Inferior parietal cortex (tissue), 1 donor: ENCODE data around the gene BDNF.

ENCODE experiments used
- DNase-seq: peaks from one replicate; pipeline ENCODE4 v3.0.0-alpha.2; 2016; ENCODE audit errors: extremely low spot score

Gene BDNF

DNA sequence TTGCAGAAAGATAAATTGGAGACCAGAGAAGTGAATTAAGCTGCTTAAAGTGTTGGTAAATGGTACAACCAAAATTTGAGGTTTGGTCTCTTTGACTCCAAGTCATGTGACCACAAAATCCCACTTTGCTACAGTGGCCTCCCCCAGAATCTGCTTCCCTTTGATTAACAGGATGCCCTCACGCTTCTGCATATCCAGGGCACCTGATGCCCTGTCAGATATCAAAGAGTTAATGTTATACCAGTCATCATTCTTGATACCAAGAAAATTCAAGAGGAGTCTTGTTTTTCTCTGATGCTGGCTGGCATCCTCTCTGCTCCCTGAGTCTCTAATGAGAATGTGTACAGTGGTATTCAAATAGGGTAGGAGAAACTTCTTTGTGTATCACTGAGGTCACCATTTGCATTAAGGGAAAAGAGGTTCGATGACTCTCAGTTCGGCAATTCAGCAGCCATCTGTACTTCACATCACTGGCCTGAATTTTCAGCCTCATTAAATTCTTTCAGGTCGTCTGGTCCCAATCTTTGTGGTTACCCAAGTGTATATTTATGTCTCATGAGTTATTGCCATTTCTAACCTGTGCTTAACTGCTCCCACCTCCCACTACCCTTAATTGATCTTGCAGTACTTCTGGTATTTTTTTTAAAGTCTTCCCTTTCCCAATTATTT, 73.9 kb downstream of the BDNF start:
- DNase-seq: no peak

DNA sequence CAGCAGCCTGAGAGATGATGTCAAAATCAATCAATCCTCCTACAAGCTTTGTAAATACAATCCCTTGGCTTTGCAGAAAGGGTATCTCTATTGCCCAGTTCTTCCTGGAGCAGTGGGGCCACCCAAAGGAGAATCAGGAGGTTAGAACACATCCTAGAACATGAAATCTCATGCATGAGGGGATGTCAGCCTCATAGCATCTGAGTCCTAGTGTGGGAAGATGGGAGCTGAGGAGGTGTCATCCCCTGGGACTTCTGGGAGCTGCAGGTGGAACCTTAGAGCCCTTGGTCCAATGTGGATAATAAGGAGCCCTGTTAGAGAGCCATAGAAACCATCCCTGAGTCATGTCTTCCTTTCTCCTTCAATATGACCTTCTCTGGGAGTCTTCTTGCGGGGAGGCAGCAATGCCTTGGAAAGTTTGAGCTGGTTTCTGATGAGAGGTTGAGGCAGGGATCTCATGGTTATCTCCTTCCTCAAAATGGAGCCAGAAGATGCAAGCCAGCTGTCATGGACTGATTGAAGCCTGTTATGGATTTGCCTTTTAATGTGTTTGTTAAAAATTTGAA, 74.8 kb downstream of the BDNF start:
- DNase-seq: no peak

DNA sequence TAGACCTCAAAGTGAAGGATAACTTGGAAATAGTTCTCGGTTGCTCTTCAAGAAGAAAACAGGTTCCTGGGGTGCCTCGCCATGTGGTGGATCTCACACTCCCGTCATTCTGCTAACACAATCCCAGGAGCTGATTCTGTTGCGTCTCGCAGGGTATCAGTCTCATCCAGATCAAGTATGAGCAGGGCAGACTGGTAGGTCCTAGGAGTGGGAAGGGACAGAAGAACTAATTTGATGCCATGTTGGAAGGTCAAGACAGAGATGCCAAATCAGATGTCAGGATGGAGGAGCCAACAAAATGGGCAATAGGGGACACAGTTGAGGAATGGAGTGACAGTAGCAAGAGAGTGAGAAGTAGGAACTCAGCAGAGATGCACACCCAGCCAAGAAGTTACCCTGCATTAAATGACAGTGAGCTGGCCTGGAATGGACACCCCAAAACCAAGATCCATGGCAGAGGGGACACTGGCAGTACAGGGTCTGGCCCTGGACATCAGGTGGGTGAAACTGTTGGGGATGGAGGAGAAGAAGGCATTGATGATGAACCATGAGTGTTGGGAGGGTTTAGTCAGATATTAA, 76.2 kb downstream of the BDNF start:
- DNase-seq: no peak

DNA sequence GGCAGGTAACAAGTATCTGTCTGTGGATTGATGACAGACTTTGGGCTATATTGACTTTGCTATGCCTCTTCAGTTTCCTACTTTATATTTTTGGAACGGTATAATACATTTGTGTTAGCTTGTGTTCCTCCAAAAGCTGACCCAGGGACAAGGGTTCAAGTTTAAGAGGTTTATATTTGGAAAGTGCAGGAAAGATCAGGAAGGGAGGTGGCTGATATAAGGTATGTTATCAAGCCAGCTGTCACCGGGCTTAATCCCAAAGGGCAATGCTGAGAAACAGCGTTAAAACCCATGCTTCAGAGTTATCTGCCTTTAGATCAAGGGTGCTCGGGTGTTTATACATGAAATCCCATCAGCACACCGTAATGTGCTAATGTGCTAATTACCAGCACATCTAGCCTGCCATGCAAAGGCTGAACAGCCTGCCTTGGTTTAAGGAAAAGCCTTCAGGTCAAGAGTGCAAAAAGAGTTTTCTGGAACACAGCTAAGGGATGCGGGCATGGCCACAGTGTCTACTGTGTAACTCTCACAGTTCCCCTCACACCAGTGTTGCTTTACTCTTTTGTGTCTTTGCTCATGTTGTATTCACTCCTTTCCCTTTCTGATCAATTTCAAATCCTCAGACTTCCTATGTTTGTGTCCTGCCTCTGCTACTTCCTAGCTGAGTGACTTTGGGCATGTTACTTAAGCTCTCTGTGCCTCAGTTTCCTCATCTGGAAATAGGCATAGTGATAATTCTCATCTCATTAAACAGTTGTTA, 77.5 kb downstream of the BDNF start:
- no peak for DNase-seq

DNA sequence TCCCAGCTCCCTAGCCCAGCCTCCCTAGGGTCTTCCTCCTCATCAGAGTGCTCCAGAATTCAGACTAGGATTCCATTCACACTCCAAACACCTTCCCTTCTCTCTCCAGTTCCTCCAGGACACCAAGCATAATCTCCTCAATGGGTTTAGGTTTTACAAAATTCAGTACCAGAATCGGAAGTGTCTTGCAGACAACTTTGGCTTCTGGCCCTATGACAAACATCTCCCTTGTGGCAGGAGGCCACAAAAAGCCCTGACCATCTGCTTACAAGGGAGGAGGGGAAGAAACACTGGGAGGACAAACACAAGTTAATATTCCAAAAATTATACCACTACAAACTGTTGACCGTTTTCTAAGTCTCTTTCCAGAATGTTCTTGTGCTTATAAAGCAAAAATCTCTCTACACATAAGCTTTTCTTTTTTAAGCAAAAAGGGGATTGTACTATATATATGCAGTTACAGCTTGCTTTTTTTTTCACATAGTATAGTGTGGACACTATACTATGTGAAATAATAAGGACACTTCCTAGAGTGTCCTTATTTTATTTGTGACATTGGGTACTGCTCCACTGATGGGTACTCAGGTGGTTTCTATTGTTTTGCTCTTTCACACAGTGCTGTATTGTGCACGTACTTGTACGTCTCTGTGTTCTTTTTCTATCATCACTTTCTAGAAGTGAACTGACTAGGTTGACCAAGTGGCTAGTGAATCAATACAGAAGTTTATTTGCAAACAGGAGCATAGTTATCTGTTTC, 78.7 kb downstream of the BDNF start:
- DNase-seq: no peak

DNA sequence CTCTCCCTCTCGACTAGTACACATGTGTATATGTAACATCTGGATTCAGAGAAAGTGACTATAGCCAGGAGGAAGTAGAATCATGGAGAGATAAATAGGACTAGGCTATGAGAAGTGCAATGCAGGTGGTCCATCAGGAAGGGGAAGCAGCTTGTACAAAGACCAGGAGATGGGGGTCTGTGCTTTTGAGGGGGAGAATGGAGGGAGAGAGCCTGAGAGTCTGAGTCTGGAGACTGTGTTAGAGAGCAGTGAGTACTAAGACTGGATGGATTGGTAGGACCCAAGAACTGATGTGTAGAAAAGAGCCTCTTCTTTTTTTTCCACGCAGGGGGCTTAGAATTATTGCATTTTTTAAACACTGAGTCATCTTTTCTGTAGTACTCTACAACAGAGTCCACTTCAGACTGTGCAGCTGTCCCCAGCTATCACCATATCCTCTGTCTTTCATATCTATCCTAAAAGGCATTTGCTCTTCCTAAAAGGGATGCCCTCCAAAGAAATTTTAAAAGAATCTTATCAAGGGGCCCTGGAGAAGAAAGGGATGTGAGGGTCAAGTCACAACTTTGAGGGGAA, 80.4 kb downstream of the BDNF start:
- no peak for DNase-seq

DNA sequence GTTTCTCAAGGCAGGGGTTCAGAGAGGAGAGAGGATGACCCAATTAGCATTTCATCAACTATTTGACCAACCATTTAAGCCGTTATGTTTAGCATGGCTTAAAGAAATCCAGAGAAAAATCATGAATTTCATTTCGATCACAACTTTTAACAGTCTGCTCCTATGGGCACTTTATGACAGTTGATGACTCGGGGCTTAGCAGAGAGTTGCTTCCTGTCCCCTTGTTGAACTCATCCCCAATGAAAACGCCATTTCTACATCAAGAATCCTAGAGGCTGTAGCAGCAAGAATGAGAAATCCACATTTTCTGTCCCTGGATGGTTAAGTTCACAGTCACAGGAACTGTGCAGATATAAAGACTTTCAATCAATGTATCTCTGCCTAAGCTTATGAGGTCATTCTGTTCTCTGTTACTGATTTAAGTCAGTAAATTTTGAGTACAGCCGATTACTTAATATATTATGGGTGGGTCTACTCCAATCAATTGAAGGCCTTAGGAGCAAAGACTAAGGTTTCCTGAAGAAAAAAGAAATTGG, 81.1 kb downstream of the BDNF start:
- DNase-seq: no peak

DNA sequence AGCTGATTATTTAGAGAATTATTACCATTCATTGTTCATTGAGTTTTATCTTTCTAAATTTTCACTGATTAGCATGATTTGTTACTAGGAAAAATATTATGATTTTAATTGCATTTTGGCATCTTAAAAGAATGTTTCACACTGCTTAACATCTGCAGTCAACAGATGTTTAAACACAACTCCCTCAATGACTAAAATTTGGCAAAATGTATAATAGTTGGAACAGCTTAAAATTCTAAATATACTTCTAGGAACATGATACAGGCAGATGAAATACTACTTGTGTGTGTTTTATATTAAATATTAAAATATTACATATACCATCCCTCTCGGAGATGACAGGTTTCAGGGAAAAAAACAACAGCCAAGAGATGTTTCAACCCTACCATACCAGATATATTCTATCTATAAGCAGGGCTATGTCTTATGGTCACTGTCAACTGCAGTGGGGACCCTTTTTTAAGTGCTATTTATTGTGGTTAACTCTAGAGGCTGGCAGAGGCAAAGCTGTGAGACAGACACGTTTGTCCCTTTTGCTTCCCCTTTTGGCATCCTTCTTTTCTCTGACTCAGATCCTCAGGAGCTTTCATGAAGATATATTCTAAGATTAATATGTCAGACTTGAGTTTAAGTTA, 81.9 kb downstream of the BDNF start:
- DNase-seq: no peak

DNA sequence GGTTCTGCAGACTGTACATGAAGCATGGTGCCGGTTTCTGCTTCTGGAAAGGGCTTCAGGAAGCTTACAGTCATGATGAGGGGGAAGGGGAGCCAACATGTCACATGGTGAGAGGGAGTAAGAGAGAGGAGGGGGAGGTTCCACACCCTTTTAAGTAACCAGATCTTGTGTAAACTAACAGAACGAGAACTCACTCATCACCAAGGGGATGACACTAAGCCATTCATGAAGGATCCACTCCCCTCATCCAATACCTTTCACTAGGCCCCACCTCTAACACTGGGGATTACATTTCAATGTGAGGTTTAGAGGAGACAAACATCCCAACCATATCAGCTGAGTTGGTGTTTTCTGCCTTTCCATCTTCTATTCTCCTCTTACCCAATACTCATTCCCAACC, 83.5 kb downstream of the BDNF start:
- DNase-seq: no peak

DNA sequence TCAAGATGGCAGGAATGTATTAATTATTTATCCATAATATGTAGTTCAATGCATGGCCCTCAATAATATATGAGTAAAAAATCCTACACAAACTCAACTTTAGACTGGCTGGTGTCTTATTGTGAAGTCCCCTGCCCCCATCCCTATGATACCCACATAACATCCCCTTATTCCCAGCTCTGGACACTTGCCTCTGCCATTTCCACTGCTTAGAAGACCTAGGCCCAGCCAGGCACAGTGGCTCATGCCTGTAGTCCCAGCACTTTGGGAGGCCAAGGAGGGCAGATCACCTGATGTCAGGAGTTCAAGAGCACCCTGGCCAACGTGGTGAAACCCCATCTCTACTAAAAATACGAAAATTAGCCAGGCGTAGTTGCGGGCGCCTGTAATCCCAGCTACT, 84.4 kb downstream of the BDNF start:
- DNase-seq: no peak

DNA sequence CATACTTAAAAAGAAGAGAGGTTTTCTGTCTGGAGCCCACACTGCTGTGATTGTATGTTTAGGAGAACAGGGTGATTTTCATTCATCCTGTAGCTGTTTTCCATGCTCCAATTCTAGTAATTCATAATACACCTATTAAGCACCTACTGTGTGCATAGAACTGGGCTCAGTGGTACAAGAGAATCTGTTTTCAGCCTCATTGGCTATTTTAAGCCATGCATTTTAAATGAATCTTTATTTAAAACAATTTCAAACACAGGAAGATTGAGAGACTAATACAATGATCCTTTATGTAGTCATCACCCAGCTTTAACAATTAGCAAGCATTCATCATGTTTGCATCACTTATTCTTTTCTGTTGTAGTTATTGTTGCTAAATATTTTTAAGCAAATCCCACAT, 86.2 kb downstream of the BDNF start:
- no peak for DNase-seq

DNA sequence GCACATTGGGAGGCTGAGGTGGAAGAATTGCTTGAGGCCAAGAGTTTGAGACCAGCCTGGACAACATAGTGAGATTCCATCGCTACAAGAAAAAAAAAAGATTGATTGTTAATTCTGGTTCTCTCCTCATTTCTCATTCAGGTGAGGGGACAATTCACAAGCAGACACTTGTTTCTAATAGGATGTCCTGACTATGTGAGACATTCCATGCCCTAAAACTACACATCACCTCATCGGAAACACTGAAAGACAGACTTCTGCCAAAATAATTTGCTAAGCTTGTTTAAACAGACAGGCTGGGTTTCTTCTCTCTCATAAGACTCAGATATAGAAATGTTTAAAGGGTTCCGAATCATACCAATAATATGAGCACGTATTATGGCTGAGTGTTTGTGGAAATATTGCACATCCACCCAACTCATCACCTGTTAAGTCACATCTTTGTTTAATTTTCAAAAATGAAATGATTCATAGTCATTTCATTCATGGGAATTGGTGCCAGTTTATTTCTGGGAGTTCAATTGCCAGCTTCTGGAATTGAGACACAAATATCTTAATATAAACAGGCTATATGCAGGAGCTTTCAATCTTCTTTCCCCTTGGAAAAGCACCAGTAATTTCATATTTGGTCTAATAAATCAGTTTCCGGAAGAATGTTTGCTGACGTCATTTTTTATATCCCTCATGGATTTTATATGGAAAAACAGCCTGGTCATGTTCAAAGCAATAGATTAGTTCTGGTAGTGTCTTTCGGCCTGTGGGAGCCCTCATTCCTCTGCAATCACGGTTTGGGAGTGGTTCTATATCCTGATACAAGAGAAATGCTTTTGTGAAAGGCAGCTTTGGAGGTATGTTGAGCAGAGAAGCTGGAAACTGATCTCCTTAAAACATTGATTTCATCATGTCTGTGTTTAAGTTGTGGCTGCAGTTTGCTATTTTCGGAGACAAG, 87.0 kb downstream of the BDNF start:
- DNase-seq: no peak

DNA sequence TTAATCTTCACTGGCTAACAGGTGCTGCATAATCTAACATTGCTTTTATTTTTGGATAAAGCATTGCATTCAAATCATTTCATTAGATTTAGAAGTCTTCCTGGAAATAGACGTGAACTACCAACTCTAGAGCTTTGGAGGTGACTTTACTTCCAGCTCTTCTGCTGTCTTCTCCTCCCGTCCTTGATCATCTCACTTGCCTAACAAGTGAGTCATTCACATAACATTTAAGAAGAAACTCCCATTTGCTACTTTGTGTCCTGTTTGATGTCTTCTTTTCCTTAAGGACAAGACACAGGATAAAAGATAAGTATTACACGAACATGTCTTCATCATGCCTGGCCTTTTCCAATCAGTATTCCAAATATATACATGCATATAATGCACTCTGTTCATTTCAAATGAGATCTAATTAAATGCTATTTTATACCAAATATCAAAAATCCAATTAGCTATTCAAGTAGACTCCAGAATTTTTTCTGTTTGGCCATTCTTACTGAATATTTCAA, 88.3 kb downstream of the BDNF start:
- no peak for DNase-seq

DNA sequence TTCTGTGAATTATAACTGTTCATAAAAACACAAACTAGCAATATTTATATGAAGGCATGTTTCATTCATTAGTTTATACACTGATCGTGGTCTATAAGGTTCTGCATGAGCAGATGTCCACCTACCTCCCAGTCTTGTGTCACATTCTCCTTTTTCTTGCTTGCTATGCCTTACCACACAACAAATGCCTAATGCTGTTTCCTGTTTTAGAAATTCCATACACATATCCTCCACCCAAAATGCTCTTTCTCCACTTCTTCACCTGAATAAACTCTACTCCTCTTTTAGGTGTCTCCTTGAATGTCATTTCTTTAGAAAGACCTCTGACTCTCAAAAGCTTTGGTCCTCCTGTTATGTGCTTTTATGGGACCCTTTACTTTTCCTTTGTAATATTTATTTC, 88.9 kb downstream of the BDNF start:
- no peak for DNase-seq

DNA sequence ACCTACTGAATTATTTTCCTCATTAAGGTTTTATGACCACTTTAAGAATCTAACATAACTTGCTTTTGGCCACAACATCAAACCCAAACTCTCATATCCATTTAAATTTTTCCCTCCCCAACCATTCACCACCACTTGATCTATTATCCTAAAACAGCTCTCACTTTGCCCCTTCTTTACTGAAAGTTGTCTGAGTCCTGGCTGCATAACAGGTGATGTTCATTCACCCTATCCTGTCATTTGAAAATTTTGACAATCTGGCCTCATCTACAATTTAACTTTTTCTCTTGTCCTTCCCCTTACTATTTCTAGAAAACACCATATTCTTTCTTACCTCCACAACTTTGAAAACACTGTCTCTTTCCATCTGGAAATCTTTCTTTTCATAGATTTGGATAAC, 89.3 kb downstream of the BDNF start:
- DNase-seq: no peak

DNA sequence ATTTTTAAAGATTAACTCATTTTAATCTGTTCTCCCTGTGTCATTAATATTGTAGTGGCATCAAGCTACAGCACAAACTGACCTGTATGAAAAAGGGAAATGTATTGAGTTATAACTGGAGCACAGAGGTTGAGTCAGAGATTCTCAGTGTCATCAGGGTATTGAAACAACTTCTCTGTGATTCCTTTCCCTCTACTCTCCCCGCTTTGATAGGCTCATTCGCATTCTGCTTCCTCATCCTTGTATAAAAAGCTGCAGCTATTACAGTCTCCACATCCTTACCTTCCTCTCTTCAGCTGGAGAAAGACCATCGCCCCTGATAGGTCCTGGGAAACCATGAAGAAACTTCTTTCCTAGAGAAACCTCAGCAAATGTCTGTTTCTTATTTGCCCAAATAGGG, 90.0 kb downstream of the BDNF start:
- no peak for DNase-seq

DNA sequence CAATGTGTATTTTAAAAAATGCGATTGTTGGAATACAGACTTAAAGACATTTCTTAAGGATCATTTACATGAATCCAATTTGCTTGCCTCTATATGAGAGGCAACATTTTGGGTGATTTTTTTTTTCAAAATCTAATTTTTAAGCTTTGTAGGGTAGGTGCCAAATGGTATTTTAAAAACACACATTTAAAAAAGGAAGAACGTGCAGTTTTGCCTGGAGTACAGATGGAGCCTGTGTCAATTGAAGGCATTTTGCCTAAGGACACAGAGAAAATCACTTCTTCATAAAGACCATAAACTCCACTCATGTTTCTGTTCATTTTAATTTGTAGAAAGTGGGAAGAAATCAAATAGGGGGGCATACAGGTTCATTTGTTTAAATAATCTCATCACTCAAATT, 91.3 kb downstream of the BDNF start:
- DNase-seq: no peak

DNA sequence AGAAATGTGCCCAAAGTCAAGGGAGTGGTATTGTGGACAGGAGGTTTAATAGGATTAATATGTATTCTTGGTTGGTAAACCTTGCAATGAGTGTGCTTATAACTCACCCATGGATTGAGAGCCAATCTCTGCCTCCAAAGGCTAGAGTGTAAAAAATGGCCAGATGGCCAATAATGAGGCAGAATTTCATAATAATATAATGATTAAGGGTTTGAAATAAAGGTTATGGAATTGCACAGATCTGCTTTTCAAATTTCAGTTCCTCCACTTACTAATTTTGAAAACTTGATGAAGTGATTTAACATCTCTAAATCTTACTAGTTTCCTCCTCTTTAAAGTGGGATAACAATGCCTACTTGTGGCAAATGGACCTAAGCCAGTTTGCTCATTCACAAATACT, 94.8 kb downstream of the BDNF start:
- DNase-seq: no peak
